SK-MEL-5 (cell line): ENCODE measurements around the gene TNFRSF9. TPM values are rescaled to one million over a fixed set of nuclear protein-coding genes. Genes with fewer than 3 reads are reported as not detected.
"Not testable (repeated sequence)": the region's sequence is repeated elsewhere in the genome, so short reads cannot be mapped to it uniquely, and the experiment has no call there.

Experiments
- DNase-seq: peaks from one replicate; pipeline ENCODE4 v3.0.0-alpha.2; 2016; ENCODE audit warnings: low read depth, low spot score
- in situ Hi-C: cut with HindIII; loops from 2 replicates; pipeline ENCODE4 v1.10.0; 2016; ENCODE audit warnings: low sequenced_read_pairs, high pct_unique_total_duplicates, low pct_unique_long_range_greater_than_20kb
- total RNA-seq: library from RNA; depleted of rRNA; stranded (reverse); fragments of >200 nt; shearing (Covaris generic); gene quantifications from 2 replicates; pipeline ENCODE4 v1.2.3, GENCODE V29; 2014

Gene TNFRSF9
- total RNA-seq, 1 experiment from 2014 or later = not detected

DNA sequence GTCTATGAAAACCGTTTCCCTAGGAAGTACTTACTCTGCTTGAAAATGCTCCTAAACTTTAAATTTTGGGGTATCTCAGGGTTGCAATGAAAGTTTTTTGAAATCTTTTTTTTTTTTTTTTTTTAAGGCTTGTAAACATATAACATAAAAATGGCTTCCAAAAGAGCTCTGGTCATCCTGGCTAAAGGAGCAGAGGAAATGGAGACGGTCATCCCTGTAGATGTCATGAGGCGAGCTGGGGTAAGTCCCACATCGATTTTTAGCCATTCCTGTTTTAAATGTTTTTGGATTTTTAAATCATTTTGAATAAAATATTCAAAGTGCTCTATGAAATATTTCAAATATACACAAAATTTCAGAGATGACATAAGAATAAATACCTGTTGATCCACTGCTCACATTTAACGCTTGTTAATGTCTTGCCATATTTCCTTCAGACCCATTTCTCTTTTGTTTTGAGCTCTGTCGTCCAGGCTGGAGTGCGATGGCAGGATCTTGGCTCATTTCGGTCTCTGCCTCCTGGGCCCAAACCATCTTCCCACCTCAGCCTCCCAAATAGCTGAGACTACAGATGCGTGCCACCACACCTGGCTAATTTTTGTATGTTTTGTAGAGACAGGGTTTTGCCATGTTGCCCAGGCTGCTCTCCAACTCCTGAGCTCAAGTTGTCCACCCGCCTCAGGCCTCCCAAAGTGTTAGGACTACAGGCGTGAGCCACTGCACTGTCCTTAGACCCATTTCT, 22.2 kb upstream of the TNFRSF9 start:
- in situ Hi-C loops = no loop called here
- no peak for DNase-seq

DNA sequence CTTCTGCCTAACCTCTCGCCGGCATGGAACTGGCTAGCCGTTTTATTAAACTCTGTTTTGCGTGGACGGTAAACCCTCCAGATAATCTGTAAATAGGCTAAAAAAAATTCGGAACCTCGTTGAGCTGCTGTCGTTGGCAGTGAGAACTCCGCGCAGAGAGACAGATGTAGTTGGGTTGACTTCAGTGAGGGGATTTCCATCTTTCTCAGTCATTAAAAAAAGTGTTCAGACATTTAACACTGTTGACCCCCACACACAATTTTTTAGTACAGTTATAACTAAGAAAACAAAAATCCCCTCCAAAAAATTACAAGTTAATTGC, 21.3 kb upstream of the TNFRSF9 start:
- no peak for DNase-seq
- in situ Hi-C loops = no loop called here

DNA sequence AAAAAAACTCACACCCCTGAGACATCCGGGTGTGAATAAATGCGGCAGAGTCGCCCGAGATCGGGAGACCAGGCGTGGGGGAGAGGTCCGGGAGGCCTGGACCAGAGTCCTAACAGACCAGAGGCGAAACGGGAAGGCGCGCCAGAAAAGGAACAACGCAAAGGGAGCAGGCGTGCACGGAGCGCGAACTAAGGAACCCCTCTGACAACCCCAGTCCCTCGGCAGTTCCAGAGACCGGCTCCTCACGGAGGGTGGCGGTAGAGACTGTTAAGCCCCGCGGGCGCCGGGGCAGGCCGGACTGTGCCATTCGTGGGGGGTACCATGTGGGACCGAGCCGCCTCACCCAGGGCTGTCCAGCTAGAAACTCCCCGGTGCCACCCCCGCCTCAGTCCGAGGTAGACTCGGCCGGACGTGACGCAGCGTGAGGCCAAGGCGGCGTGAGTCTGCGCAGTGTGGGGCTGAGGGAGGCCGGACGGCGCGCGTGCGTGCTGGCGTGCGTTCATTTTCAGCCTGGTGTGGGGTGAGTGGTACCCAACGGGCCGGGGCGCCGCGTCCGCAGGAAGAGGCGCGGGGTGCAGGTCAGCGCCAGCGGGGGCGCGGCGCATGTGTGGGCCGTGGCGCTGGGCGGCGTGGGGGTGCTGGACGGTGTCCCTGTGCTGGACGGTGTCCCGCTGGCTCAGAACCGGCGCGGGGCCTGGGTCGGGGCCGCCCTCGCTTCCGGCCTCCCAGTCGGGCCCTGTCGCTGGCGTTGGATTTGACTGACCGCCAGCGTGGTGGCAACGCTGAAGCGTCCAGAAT, 20.8 kb upstream of the TNFRSF9 start, which contains the start of gene PARK7:
Gene PARK7, plus strand, starts transcription at position 496 of the 798 bp plus-strand sequence. CDS start 1,075 bp downstream, outside the sequence.
- peak; percentile 97 for DNase-seq
- in situ Hi-C loops = no loop called here

DNA sequence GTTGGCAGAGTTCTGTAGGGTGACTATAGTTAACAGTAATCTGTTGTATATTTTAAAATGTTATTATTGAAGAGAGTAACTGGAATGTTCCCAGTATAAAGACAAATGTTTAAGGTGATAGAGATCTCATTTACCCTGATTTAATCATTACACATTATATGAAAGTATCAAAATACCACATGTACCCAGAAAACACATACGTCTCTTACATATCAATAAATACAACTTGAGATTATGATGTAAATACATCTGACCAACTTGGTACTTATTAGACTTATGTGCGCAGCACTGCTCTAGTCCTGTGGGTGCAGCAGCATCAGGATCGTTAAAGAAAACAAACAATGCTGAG, 20.2 kb upstream of the TNFRSF9 start:
- in situ Hi-C loops = no loop called here
- DNase-seq = no peak

DNA sequence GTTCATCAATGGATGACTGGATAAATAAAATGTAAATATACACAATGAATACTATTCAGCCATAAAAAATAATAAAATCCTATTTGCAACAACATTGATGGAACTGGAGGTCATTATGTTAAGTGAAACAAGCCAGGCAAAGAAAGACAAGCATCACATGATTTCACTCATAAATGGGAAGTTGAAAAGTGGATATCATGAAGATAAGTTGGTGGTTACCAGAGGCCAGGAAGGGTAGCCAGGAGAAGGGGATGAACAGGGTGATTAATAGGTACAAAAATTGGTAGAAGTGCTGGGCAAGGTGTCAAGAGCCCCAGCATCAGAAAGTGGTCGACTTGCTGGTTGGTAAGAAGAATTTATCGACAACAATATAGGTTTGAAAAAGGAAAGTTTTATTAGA, 19.5 kb upstream of the TNFRSF9 start:
- no peak for DNase-seq

DNA sequence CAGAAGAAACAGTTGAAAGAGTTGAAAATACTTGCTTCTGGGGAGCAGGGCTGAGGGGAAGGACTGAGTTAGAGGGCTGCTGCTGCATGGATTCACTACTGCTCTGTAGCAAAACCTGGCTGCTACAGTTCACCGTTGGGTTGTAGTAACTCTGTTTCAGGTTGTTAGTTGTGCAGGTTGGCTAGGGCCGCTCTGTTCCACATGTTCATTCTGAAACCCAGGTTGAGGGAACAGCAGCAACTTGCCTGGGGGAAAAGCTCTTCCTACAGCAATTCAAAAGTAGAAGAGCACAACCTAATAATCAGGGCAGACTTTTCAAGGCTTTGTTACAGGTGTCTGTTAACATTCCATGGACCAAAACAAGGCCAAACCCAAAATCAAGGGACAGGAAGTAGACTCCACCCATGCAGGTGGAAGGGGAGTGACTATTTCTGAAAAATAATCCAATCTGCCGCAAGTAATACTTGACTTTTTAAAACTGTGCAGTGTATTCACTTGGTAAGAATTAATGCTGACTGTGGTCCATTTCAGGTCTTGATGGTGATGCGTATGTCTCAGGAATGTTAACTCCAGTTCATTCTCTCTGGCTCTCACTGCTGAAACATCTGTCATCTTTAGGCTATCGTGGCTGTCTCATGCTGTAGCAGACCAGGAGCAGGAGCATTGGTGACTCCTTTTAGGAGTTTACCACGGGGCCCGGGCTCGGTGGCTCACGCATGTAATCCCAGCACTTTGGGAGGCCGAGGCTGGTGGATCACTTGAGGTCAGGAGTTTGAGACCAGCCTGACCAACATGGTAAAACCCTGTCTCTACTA, 15.8 kb upstream of the TNFRSF9 start:
- in situ Hi-C loops = no loop called here
- no peak for DNase-seq

More for the DNA sequence above, 19.5 kb upstream of the TNFRSF9 start:
- in situ Hi-C loops = no loop called here

DNA sequence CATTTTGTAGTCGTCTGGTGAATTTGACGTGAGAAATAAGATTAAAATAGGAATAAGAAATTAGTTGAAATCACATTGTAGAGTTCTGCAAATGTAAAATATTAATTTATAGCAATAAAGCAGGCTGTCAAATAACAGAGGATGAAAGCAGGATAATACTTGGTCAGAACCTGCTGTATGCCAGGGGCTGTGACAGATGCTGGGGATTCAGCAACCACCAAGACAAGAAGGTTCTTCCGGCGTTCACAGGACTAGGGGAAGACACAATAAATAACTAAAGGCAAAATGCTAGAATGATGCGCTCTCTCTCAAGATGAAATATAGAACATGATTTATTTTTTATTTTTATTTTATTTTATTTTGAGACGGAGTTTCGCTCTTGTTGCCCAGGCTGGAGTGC, 14.0 kb upstream of the TNFRSF9 start:
- in situ Hi-C loops = no loop called here
- DNase-seq = no peak

DNA sequence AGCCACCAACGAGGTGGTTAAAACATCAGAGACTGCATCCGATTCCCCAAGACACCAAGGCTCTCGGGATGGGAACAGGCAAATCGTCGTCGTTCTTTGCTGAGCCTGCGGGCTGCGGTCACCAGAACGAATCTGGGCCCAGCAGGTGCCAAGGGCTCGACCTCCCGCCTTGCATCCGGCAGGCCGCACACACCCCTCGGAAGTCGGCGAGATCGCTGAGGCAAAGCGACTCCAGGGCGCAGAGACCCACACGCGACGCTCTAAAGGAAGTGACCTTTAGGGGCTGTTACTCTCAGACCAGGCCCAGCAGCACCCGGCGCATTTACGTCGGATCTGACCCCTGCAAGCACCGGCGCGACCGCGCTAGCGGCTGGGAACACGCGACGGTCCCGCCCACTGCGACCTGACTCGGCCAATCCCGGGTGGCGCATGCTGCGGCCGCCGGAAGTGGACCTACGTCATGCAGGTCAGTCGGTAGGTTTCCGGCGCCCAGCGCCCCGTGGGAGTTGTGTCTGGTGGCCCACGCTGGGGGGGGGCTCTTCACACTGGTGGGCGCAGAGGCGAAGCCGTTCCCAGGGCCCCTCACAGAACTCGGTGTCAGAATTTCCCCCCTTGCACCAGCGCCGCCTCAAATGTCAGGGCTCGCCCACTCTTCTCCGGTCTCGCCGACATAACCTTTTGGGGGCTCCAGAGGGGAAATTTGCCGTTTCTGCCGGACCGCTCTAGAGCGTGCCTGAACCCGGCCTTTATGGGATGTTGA, 13.4 kb upstream of the TNFRSF9 start:
- peak; percentile 79 for DNase-seq
- in situ Hi-C loops = no loop called here

DNA sequence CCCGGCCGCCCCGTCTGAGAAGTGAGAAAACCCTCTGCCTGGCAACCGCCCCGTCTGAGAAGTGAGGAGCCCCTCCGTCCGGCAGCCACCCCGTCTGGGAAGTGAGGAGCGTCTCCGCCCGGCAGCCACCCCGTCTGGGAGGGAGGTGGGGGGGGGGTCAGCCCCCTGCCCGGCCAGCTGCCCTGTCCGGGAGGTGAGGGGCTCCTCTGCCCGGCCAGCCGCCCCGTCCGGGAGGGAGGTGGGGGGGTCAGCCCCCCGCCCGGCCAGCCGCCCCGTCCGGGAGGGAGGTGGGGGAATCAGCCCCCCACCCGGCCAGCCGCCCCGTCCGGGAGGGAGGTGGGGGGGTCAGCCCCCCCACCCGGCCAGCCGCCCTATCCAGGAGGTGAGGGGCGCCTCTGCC, 12.2 kb upstream of the TNFRSF9 start:
- DNase-seq, in situ Hi-C loops: not testable (repeated sequence)

DNA sequence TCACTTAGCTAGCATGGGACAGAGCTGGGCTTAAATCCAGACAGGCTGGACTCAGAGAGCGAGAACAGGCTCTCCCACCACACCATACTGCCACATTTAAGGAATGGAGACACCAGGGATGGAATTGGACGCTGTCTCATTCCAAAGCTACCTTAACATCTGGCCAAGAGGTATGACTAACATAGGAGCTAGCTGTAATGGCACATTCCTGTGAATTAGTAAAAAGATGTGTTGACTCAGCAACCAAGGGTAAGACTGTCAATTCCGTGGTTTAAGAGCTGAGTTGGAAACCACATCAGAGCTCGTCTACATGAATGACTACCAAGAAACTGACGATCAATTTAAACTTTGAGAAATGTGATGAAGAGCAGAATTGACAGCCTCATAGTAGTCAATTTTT, 8.3 kb upstream of the TNFRSF9 start:
- in situ Hi-C loops = no loop called here
- DNase-seq = no peak

DNA sequence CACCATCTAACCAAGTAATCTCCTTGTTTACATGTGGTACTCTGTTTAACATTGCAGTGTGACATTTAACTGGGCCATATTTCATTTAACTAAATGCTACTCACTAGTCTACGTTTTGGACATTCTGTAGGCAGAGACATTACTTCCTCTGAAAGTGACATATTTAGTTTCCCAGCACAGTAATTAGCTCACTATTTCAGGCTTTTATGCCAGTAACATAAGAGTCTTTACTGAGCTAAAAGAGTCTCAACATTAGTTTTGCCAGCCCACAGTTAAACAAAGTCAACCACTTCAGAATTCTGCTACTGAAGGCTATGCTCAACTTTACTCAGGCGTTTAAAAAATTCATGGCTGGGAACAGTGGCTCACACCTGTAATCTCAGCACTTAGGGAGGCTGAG, 2.6 kb upstream of the TNFRSF9 start:
- no peak for DNase-seq
- in situ Hi-C loops = no loop called here

DNA sequence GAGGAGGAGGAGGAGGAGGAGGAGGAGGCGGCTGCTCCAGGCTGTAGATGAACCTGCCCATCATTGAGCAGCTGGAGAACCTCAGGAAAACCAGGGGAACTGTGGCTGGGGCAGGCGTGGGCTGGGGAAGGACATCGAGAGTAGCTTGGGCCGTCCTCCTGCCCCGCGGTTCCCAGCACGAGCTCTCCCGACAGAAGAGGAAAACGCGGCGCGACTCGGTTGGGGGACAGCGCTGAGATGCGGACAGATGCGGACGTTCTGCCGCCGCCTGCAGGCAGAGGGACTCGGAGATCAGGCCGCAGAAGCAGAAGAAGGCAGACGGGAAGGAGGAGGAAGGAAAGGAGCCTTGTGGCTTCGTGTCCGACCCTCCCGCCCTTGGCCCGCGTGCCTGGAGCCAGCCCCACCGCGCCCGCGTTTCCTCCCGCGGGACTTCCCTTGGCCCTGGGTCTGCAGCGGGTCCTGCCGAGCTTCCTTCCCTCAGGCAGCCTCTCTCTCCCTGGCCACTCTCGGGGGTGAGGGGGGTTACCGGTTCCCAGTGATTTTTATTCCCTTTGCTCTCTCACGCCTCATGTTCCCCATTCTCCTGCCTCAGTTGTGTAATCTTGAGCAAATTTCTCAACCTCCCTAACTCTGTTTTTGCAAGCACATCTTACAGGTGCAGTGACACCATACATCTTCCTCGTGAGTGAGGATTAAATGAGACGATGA, 1.7 kb upstream of the TNFRSF9 start:
- in situ Hi-C loops = no loop called here
- peak; percentile 46 for DNase-seq

DNA sequence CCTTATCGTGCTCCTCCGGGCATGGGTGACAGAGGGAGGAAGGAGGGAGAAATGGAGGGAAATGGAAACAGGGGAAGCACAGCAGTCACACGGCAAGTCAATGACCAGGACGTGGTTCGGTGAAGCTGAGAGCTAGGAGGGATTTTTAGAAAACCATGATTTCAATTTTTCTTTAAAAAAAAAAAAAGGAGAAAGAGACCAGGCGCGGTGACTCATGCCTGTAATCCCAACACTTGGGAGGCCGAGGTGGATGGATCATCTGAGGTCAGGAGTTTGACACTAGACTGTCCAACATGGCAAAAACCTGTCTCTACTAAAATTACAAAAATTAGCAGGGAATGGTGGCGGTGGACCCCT, 776 bp upstream of the TNFRSF9 start:
- in situ Hi-C loops = no loop called here
- DNase-seq = no peak

DNA sequence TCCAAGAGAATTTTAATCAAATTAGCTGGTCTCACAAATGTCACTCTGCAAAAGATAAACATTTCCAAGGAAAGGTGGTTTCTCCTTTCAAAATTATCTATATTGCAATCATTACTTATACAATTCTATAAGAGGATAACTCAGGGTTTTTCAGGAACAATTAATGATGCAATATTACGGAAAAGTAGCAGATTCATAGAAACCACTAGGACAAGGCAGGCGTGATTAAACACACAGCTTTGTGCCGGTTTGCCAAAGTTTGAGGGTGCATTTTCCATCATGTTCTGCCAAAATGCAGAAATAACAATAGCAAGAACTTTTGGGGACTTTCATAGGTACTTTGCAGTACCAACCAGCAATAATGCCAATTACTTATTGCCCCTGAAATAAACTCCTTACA, 605 bp downstream of the TNFRSF9 start:
- in situ Hi-C loops = no loop called here
- DNase-seq = no peak

DNA sequence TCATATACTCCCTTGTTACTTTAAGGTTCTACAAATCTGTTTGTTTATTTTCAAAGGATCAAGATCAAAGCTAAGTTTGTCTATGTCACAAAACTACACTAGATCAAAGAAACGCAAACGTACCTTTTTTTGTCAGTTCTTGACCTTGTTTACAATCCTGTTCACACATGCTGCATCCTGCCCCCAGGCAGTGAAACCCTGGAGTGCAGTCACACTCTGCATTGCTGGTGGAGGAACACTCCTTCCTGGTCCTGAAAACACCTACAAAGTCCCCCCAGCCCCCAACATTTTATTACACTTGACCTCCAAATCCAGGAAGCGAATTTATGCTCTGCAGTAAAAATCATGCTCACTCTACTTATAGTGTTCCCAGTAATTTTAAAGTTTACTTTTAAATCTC, 2.6 kb downstream of the TNFRSF9 start:
- in situ Hi-C loops = no loop called here
- no peak for DNase-seq

DNA sequence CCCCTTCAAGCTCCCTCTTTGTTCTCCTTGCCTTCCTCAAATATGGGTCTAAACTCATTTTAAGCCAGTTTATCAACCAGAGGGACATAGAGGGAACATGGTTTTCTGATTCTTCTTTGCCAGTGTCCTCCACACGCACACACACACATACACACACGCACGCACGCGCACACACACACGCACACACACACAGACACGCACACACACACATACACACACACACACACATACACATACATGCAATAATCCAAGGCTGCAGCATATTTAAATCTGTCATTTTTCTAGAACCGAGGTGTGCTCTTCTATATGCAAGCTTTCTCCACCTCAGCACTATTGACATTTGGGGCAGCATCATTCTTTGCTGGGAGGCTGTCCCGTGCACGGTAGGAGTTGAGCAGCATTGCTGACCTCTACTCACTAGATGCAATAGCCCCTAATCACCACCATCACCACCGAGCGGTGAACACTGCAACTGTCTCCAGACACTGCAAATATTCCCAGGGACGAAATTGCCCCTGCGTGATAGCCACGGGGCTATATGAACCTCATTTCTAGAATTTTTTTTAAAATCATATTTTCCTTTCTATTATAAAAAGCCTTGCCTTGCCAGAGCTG, 8.0 kb downstream of the TNFRSF9 start:
- in situ Hi-C loops = no loop called here
- DNase-seq = peak; percentile 17

DNA sequence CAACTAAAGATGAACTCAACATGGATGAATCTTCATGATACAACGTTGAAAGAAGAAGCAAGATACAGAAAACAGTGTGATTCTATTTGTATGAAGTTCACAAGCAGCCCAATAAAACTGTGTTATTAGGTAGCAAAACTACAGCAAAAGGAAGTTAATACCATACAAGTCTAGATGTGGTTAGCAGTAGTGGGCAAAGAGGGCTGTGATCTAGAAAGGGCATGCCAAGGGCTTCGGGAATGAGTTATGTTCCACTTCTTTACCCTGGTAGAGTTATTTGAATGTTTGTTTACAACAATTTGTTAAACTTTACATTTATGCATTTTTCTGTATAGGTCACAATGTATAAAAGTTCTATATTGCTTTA, 9.2 kb downstream of the TNFRSF9 start:
- no peak for DNase-seq
- in situ Hi-C loops = no loop called here
